Ishikawa (cell line): ENCODE data around the gene TMUB2.

Experiments used
- CEBPB ChIP-seq: IDR thresholded peaks from 2 replicates; pipeline ENCODE4 v1.6.1; 2012
- CREB1 ChIP-seq: IDR thresholded peaks from 2 replicates; pipeline ENCODE4 v1.6.1; 2012; ENCODE audit warnings: low read depth
- EGR1 ChIP-seq: IDR thresholded peaks from 2 replicates; pipeline ENCODE4 v1.6.1; 2012
- EP300 ChIP-seq: IDR thresholded peaks from 2 replicates; pipeline ENCODE4 v1.6.1; 2012; ENCODE audit warnings: borderline replicate concordance
- FOXM1 ChIP-seq: IDR thresholded peaks from 2 replicates; pipeline ENCODE4 v1.6.1; 2012; ENCODE audit warnings: low read depth, borderline replicate concordance
- NFIC ChIP-seq: IDR thresholded peaks from 2 replicates; pipeline ENCODE4 v1.6.1; 2012
- RAD21 ChIP-seq: IDR thresholded peaks from 2 replicates; pipeline ENCODE4 v1.6.1; 2012; ENCODE audit warnings: low read depth
- TAF1 ChIP-seq: IDR thresholded peaks from 2 replicates; pipeline ENCODE4 v1.6.1; 2012; ENCODE audit warnings: low read depth, mild to moderate bottlenecking
- TCF12 ChIP-seq: IDR thresholded peaks from 2 replicates; pipeline ENCODE4 v1.6.1; 2012; ENCODE audit warnings: low read depth
- TEAD4 ChIP-seq: IDR thresholded peaks from 2 replicates; pipeline ENCODE4 v1.6.1; 2012
- YY1 ChIP-seq: IDR thresholded peaks from 2 replicates; pipeline ENCODE4 v1.6.1; 2012; ENCODE audit warnings: low read depth
- ZBTB7A ChIP-seq: IDR thresholded peaks from 2 replicates; pipeline ENCODE4 v1.6.1; 2012; ENCODE audit warnings: low read depth
- TF ChIP-seq, protein P1 (sequence below): IDR thresholded peaks from 2 replicates; pipeline ENCODE4 v1.6.1; 2012
- TF ChIP-seq, protein P2 (sequence below): IDR thresholded peaks from 2 replicates; pipeline ENCODE4 v1.6.1; 2012; ENCODE audit warnings: low read depth, mild to moderate bottlenecking
- TF ChIP-seq, protein P3 (sequence below): IDR thresholded peaks from 2 replicates; pipeline ENCODE4 v1.6.1; 2012

The TMUB2 gene

DNA sequence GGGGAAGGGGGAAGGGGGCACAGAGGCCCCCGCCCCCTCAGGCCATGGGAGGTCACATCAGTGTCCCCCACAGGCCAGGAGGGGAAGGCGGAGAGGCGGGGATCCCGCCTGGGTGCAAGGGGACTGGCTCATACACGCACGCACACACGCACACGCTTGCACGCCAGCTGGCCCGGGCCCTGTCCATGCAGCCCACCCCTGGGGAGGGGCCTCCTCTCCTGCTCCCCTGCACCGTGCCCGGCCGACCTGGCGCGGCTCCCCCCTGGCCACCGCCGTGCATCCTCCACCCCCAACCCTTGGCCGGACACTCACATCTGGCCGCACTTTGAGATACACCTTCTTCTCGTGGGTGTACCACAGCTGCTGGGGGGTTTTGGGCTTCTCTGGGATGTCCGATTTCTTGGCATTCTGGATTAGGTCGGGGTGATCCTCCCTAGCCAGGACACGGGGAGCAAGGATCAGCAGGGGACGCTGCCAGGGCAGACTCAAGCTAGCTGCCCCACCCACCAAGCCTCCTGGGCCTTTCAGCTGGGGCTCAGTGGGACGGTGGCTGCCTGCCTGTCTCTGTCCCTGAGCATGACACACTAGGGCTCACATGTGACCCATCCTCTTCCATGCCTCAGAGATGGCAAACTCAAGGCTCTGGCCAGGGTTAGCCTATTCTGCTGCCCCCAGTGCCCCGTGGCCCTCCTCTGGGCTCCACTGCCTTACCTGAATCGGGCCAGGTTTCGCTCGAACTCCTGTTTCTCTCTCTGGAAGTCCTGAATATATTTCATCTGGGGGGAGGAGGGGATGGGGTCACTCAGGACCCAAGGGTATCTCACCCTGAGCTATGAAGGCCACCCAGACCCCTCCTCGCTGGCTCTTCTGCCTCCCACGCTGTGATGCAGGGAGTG, 26.0 kb downstream of the TMUB2 start:
- TF ChIP-seq RAD21 (no peak), TCF12 (no peak), NFIC (no peak), YY1 (no peak), FOXM1 (no peak), EGR1 (no peak), TAF1 (no peak), ZBTB7A (no peak), CEBPB (no peak), CREB1 (no peak), TEAD4 (no peak)
- TF ChIP-seq, protein P1, sequence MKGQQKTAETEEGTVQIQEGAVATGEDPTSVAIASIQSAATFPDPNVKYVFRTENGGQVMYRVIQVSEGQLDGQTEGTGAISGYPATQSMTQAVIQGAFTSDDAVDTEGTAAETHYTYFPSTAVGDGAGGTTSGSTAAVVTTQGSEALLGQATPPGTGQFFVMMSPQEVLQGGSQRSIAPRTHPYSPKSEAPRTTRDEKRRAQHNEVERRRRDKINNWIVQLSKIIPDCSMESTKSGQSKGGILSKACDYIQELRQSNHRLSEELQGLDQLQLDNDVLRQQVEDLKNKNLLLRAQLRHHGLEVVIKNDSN, result no peak
- TF ChIP-seq, protein P2, sequence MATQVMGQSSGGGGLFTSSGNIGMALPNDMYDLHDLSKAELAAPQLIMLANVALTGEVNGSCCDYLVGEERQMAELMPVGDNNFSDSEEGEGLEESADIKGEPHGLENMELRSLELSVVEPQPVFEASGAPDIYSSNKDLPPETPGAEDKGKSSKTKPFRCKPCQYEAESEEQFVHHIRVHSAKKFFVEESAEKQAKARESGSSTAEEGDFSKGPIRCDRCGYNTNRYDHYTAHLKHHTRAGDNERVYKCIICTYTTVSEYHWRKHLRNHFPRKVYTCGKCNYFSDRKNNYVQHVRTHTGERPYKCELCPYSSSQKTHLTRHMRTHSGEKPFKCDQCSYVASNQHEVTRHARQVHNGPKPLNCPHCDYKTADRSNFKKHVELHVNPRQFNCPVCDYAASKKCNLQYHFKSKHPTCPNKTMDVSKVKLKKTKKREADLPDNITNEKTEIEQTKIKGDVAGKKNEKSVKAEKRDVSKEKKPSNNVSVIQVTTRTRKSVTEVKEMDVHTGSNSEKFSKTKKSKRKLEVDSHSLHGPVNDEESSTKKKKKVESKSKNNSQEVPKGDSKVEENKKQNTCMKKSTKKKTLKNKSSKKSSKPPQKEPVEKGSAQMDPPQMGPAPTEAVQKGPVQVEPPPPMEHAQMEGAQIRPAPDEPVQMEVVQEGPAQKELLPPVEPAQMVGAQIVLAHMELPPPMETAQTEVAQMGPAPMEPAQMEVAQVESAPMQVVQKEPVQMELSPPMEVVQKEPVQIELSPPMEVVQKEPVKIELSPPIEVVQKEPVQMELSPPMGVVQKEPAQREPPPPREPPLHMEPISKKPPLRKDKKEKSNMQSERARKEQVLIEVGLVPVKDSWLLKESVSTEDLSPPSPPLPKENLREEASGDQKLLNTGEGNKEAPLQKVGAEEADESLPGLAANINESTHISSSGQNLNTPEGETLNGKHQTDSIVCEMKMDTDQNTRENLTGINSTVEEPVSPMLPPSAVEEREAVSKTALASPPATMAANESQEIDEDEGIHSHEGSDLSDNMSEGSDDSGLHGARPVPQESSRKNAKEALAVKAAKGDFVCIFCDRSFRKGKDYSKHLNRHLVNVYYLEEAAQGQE, result no peak

DNA sequence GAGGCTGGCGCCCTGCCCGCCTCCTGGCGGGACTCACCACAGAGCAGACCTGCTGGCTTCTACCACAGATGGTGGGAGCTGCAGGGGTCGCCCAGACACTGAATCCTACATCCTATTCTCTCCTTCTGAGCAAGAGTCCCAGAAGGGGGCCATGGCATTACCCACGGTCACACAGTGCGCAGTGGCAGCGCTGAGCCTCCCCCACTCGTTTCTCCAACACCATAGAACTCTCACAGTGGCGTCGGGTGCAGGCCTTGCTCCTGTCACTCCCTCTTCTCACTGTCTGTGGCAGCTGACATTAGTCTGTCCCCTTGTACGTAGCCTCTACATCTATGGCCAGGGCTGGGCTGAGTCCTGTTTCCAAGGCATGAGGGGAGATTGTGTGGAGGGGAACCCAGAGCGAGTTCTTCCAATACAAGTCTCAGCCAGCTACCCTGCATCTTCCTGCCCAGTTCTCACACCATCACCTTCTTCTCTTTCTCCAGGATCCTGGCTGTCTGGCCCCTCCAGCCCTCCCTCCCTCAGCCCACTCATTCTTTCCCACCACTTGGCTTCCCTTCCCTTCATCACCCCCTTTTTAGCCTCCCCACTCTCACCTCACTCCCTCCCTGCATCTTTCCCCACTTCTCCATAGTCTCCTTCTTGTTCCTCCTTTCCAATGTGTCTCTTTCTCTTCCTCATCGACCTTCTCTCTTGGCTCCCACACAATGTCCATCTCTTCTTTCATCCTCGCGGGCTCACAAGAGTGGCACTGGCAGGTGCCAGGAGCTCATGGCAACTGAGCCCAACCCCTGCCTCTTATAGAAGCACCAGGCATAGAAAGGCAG, 26.8 kb downstream of the TMUB2 start:
- TF ChIP-seq, protein P2, result no peak
- TF ChIP-seq ZBTB7A (no peak; the same call in 1 of the 2 replicates), TEAD4 (no peak), CREB1 (no peak)
- TF ChIP-seq, protein P3, sequence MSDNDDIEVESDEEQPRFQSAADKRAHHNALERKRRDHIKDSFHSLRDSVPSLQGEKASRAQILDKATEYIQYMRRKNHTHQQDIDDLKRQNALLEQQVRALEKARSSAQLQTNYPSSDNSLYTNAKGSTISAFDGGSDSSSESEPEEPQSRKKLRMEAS, result no peak

DNA sequence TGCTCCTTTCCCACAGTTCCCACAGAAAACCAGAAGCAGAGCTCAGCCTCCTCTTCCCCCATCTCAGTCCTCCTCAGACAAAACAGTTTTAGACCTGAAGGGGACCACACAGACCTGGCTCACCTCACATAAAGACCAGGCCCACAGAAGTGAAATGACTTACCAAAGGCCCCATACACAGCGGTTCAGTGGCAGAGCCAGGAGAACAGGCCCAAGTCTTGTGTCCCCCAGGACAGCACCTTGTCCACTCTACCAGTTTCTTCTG, 27.4 kb downstream of the TMUB2 start:
- TF ChIP-seq RAD21, result no peak
- TF ChIP-seq, protein P2, result no peak
- TF ChIP-seq TEAD4, result no peak
- no peak for TF ChIP-seq TCF12
- TF ChIP-seq, protein P3, result no peak
- TF ChIP-seq, protein P1, result no peak
- TF ChIP-seq YY1, result no peak
- TF ChIP-seq ZBTB7A, result no peak
- no peak for TF ChIP-seq FOXM1
- TF ChIP-seq CEBPB, result no peak
- TF ChIP-seq TAF1, result no peak
- no peak for TF ChIP-seq EGR1
- TF ChIP-seq EP300, result no peak
- TF ChIP-seq NFIC, result no peak

DNA sequence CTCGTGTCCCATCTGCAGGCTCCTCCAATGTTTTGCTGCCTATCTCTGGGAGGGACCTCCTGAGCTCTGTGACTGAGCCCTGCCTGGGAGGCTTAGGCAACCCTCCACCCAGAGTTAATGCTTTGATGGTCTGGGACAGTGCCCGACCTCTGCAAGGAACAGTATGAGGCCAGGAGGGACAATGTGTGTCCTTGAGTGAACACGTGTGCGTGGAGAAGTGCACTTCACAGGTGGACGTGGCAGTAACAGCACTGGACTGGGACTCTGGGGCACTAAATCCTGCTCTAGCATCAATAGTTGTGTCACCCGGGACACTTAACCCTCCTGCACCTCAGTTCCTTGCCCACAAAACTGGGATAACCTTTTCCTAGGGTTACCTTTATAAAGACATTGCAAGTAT, 28.1 kb downstream of the TMUB2 start:
- TF ChIP-seq EP300 (no peak), TAF1 (no peak)
